ENCODE measurements around the gene C15orf39.

DNA sequence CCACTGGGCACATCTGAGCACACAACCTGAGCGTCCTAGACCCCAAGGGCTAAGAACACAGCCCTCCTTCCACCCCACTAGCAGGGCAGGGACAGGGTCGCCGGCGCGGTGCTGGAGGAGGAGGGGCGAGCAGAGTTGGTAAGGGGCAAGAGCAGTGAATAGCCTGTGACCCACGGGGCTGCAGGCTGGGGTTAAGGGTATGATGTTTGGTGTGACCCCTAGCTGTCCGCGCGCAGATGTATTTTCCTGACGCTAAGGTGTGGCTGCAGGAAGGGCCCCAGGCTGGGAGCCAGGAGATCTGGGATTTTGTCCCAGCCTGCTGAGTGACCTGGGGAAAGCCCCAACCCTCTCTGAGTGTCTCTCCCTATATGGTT is 1.3 kb upstream of the C15orf39 start:
- TF ChIP-seq GATA3 (IDR thresholded peaks at IDR 0.05; ENCODE audit: low read depth, low read length) (no peak), GATA2 (IDR thresholded peaks at IDR 0.05; ENCODE audit: low read depth, low read length) (no peak)
